Fibroblast of lung (primary cell): ENCODE results near the gene LARP1. TPM values are rescaled to one million over a fixed set of nuclear protein-coding genes. Genes with fewer than 3 reads are reported as not detected.
"Not testable (repeated sequence)": the region's sequence is repeated elsewhere in the genome, so short reads cannot be mapped to it uniquely, and the experiment has no call there.

Source experiments
- DNase-seq, 2 donors: peaks; one replicate each; pipeline versions ENCODE4 v3.0.0 to v3.0.0-alpha.2; 2010; ENCODE audit warnings: low read depth in 2 of 2
- H2AFZ ChIP-seq: 2 replicates; pipeline ENCODE4 v1.5.1; 2012; ENCODE audit warnings: low read length, control low read depth, inconsistent platforms
- H3K27ac ChIP-seq: 2 replicates; pipeline ENCODE4 v1.5.1; 2011; ENCODE audit warnings: low read length, control low read depth; ENCODE audit not compliant: insufficient read depth
- H3K27me3 ChIP-seq: 2 replicates; pipeline ENCODE4 v1.5.1; 2011; ENCODE audit warnings: mild to moderate bottlenecking, low read length; ENCODE audit not compliant: control insufficient read depth, insufficient read depth
- H3K36me3 ChIP-seq: 2 replicates; pipeline ENCODE4 v1.5.1; 2011; ENCODE audit warnings: low read length; ENCODE audit not compliant: control insufficient read depth, insufficient read depth
- H3K4me1 ChIP-seq: 2 replicates; pipeline ENCODE4 v1.5.1; 2011; ENCODE audit warnings: low read length; ENCODE audit not compliant: control insufficient read depth, insufficient read depth; ENCODE audit errors: extremely low read depth
- H3K4me2 ChIP-seq: 2 replicates; pipeline ENCODE4 v1.5.1; 2011; ENCODE audit warnings: low read length, control low read depth; ENCODE audit not compliant: insufficient read depth; ENCODE audit errors: extremely low read depth
- H3K4me3 ChIP-seq, 4 experiments: fragments of 200-600 bp in 1 of 4; sonication (generic) in 1 of 4; replicated peaks in 1 of 4; 2 replicates each; pipeline ENCODE4 v1.5.1; 2011 to 2016; ENCODE audit warnings: low read length in 4 of 4, low read depth in 3 of 4, mild to moderate bottlenecking in 3 of 4, control low read depth in 2 of 4, inconsistent platforms in 1 of 4, mixed read lengths in 1 of 4; ENCODE audit not compliant: insufficient read depth in 1 of 4; ENCODE audit errors: control extremely low read depth in 1 of 4
- H3K79me2 ChIP-seq: 2 replicates; pipeline ENCODE4 v1.5.1; 2012; ENCODE audit warnings: mild to moderate bottlenecking, low read length, inconsistent platforms; ENCODE audit not compliant: control insufficient read depth, insufficient read depth
- H3K9ac ChIP-seq: 2 replicates; pipeline ENCODE4 v1.5.1; 2011; ENCODE audit warnings: mild to moderate bottlenecking, low read length, control low read depth; ENCODE audit not compliant: insufficient read depth
- H3K9me3 ChIP-seq: 2 replicates; pipeline ENCODE4 v1.5.1; 2012; ENCODE audit warnings: low read depth, low read length; ENCODE audit not compliant: control insufficient read depth, insufficient read depth
- H4K20me1 ChIP-seq: 2 replicates; pipeline ENCODE4 v1.5.1; 2011; ENCODE audit warnings: low read length; ENCODE audit not compliant: control insufficient read depth, insufficient read depth; ENCODE audit errors: extremely low read depth
- CTCF ChIP-seq, 2 donors: IDR thresholded peaks in 1 of 2; conservative IDR thresholded peaks in 1 of 2; 1 replicate in 1 of 2; 2 replicates in 1 of 2; pipeline ENCODE4 v1.5.1; 2011 to 2012; ENCODE audit warnings: low read length in 2 of 2, control low read depth in 1 of 2, inconsistent platforms in 1 of 2, low read depth in 1 of 2, mild to moderate bottlenecking in 1 of 2
- EZH2 ChIP-seq: IDR thresholded peaks from 2 replicates; pipeline ENCODE4 v1.5.1; 2012; ENCODE audit warnings: low read length, control low read depth, mild to moderate bottlenecking; ENCODE audit errors: missing control alignments
- polyA plus RNA-seq, 2 donors: library from polyadenylated mRNA; depleted of rRNA in 1 of 2; stranded (reverse) in 1 of 2; unstranded in 1 of 2; fragments of >200 nt; gene quantifications; 2 replicates each; pipeline ENCODE4 v1.2.1, GENCODE V29; 2011 to 2012; ENCODE audit warnings: missing spikeins in 1 of 2
- total RNA-seq: library from RNA; depleted of rRNA; stranded (reverse); fragments of >200 nt; gene quantifications from 2 replicates; pipeline ENCODE4 v1.2.1, GENCODE V29; 2014

The LARP1 gene
- total and polyA plus RNA-seq, 2 donors (not counting 1 experiment from before 2014, with no cell fraction given) = 51.0 to 81.3 TPM

- DNase-seq = no peak
- TF ChIP-seq CTCF (conservative IDR thresholded peaks at IDR 0.05 in 1 of 2, IDR thresholded peaks at IDR 0.05 in 1 of 2; ENCODE audit: low read depth in 1 of 2, low read length in 2 of 2) = no peak
- TF ChIP-seq EZH2 = no peak
These were observed 20.6 kb upstream of the LARP1 start for GRCh38 chr5:154734370-154735248.

GRCh38 chr5:154735362-154735761 lies 19.8 kb upstream of the LARP1 start:
- not testable (repeated sequence) for H3K4me1 ChIP-seq, DNase-seq, H3K4me3 ChIP-seq, H3K9me3 ChIP-seq, H3K4me2 ChIP-seq, H4K20me1 ChIP-seq, H3K27me3 ChIP-seq, H3K79me2 ChIP-seq, H2AFZ ChIP-seq, H3K27ac ChIP-seq, H3K9ac ChIP-seq, H3K36me3 ChIP-seq

More at GRCh38 chr5:154734370-154735248, 20.6 kb upstream of the LARP1 start:
- Histone ChIP-seq H3K4me1 (no peaks in the 10 kb centered on the region), H3K79me2 (no peaks in the 10 kb centered on the region), H3K9ac (no peak overlapping the region), H3K4me3 (no peak overlapping the region), H4K20me1 (no peaks in the 10 kb centered on the region), H3K27me3 (no peaks in the 10 kb centered on the region), H2AFZ (no peak overlapping the region), H3K4me2 (no peak overlapping the region), H3K27ac (no peak overlapping the region), H3K36me3 (no peaks in the 10 kb centered on the region), H3K9me3 (no peaks in the 10 kb centered on the region)

- not testable (repeated sequence) for H3K27ac ChIP-seq, H2AFZ ChIP-seq, H4K20me1 ChIP-seq, H3K36me3 ChIP-seq, DNase-seq, H3K4me1 ChIP-seq, H3K4me3 ChIP-seq, H3K79me2 ChIP-seq, H3K27me3 ChIP-seq, H3K4me2 ChIP-seq, H3K9me3 ChIP-seq, H3K9ac ChIP-seq
These were observed 18.8 kb upstream of the LARP1 start for GRCh38 chr5:154736372-154736771.

GRCh38 chr5:154737667-154738320 lies 17.4 kb upstream of the LARP1 start:
- TF ChIP-seq CTCF (conservative IDR thresholded peaks at IDR 0.05 in 1 of 2, IDR thresholded peaks at IDR 0.05 in 1 of 2; ENCODE audit: low read depth in 1 of 2, low read length in 2 of 2) = no peak
- no peak for TF ChIP-seq EZH2
- Histone ChIP-seq H2AFZ (no peak overlapping the region), H3K36me3 (no peaks in the 10 kb centered on the region), H3K4me1 (peaks cover 2% of the 10 kb centered on the region), H3K4me2 (no peak overlapping the region), H3K4me3 (no peak overlapping the region), H3K9me3 (no peaks in the 10 kb centered on the region), H3K27me3 (no peaks in the 10 kb centered on the region), H3K79me2 (no peaks in the 10 kb centered on the region), H3K9ac (no peak overlapping the region), H3K27ac (no peak overlapping the region), H4K20me1 (no peaks in the 10 kb centered on the region)
- peak in 1 of 2 donors; percentile 18 for DNase-seq
